Lower lobe of right lung (tissue), 2 donors: ENCODE measurements around the gene CEP131. TPM values are rescaled to one million over a fixed set of nuclear protein-coding genes. Genes with fewer than 3 reads are reported as not detected.

Experiments
- ATAC-seq, 2 donors: fragments of 200-7000 bp; cut with Tn5 transposase; one replicate each; pipeline ENCODE4 v1.9.1; 2020 to 2022; ENCODE audit warnings: mild to moderate bottlenecking in 2 of 2, moderate library complexity in 2 of 2
- DNase-seq: peaks from one replicate; pipeline ENCODE4 v3.0.0-alpha.2; 2020
- H3K27ac ChIP-seq: fragments of 200-600 bp; one replicate; pipeline ENCODE4 v1.8.0; 2022
- H3K27me3 ChIP-seq: fragments of 200-600 bp; one replicate; pipeline ENCODE4 v1.8.0; 2022; ENCODE audit warnings: low read depth
- H3K36me3 ChIP-seq: fragments of 200-600 bp; one replicate; pipeline ENCODE4 v1.8.0; 2022; ENCODE audit warnings: mild to moderate bottlenecking
- H3K4me1 ChIP-seq: fragments of 200-600 bp; one replicate; pipeline ENCODE4 v1.8.0; 2022
- H3K4me3 ChIP-seq: fragments of 200-600 bp; one replicate; pipeline ENCODE4 v1.8.0; 2022; ENCODE audit warnings: mild to moderate bottlenecking
- H3K9me3 ChIP-seq: fragments of 200-600 bp; one replicate; pipeline ENCODE4 v1.8.0; 2022
- intact Hi-C: fragments of 100-400 bp; cut with DNase I; formaldehyde crosslinking; loops from one replicate; pipeline ENCODE4 v1.11.0; 2022
- total RNA-seq: library from RNA; stranded (reverse); fragmentation: NEBNext Ultra II Directional; extraction: Animal tissue kit (Norgen Biotek cat#: 25700); gene quantifications from one replicate; pipeline ENCODE4 v1.2.1, GENCODE V29; 2021
- TF ChIP-seq, protein P1 (sequence below): fragments of 200-600 bp; IDR thresholded peaks from one replicate; pipeline ENCODE4 v1.8.0; 2022; ENCODE audit warnings: antibody characterized with exemption, mild to moderate bottlenecking
- donor health status: DM: no; HTN: yes; CAD: no; lungs with severe emphysema.

Gene CEP131
- total RNA-seq, 1 donor from 2014 or later, result 8.3 TPM

DNA sequence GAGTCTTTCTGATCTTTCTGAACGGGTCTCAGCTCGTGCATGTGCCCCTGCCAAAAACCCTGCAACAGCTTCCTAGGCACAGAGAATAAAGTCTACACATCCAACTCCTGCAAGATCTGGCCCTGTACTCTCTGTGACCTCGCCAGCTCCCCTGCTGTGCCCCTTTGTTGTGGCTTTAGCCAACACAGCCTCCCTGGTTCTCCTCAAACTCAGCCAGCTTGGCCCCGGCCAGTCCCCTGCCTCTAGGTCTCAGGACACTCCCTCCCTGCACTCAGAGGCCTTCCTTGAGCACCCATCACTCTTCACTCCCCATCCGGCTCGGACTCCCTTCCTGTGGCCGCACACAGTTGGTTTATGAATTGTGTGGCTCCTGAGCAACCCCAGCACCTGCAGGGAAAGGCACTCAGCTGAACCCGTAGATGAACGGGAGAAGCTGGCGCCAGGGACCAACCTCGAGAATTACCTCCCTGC is 1.4 kb downstream of the CEP131 start:
- ATAC-seq, result no peak
- no peaks in the 10 kb centered on the region for H3K27me3 ChIP-seq
- H3K36me3 ChIP-seq, result peaks cover 4% of the 10 kb centered on the region
- TF ChIP-seq, protein P1, sequence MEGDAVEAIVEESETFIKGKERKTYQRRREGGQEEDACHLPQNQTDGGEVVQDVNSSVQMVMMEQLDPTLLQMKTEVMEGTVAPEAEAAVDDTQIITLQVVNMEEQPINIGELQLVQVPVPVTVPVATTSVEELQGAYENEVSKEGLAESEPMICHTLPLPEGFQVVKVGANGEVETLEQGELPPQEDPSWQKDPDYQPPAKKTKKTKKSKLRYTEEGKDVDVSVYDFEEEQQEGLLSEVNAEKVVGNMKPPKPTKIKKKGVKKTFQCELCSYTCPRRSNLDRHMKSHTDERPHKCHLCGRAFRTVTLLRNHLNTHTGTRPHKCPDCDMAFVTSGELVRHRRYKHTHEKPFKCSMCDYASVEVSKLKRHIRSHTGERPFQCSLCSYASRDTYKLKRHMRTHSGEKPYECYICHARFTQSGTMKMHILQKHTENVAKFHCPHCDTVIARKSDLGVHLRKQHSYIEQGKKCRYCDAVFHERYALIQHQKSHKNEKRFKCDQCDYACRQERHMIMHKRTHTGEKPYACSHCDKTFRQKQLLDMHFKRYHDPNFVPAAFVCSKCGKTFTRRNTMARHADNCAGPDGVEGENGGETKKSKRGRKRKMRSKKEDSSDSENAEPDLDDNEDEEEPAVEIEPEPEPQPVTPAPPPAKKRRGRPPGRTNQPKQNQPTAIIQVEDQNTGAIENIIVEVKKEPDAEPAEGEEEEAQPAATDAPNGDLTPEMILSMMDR, result no peak
- no peak for DNase-seq
- H3K4me3 ChIP-seq, result no peak overlapping the region
- H3K9me3 ChIP-seq, result no peaks in the 10 kb centered on the region
- H3K27ac ChIP-seq, result no peak overlapping the region
- intact Hi-C loops, result no loop called here
- H3K4me1 ChIP-seq, result peaks cover 22% of the 10 kb centered on the region

DNA sequence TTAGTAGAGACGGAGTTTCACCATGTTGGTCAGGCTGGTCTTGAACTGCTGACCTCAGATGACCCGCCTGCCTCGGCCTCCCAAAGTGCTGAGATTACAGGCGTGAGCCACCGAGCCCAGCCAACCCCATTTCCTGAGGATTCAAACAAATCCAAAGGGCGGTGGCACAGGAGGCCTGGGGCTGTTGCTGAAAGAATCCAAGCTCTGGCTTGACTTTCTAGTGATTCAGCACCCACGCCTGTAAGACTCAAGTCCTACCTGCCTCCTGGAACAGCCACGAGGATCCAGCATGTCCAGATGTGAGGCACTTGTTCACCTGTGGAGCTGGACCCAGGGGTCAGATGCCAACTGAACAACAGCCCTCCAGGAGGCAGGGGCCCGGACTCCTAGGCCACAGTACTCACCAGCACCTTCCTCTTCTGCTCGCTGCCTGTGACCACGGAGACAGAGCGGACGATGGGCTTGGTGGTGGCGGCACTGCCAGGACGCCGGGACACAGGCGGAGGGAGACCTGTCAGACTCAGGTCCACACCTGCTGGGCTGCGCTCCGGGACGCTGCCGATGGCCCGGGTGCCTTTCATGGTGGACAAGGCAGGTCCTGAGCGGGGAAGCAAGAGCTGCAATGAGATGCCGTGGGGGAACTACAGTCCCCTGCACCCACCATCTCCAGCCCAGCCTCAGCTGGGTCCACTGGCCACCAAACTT is 3.1 kb downstream of the CEP131 start:
- ATAC-seq, result no peak
- Histone ChIP-seq H3K27ac (no peak overlapping the region), H3K36me3 (peaks cover 4% of the 10 kb centered on the region), H3K9me3 (no peaks in the 10 kb centered on the region), H3K27me3 (no peaks in the 10 kb centered on the region), H3K4me3 (no peak overlapping the region), H3K4me1 (peaks cover 22% of the 10 kb centered on the region)
- intact Hi-C loops, result no loop called here
- DNase-seq, result no peak
- TF ChIP-seq, protein P1, result no peak

DNA sequence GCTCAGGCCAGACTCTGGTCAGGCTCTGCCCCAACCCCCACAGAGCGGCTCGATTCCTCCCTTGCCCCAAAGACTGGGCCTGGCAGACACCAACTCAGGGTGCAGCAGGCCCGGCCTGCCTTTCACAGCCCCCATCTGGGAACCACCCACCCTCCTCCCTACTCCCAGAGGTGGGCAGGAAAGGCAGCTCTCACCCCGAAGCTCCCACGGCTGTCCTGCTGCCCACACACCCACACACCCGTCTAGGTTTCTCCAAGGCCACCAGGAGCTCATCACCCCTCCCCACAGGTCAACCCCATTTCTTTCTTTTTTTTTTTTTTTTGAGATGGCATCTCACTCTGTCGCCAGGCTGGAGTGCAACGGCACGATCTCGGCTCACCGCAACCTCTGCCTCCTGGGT is 3.8 kb downstream of the CEP131 start:
- H3K4me1 ChIP-seq, result peaks cover 22% of the 10 kb centered on the region
- H3K27me3 ChIP-seq, result no peaks in the 10 kb centered on the region
- TF ChIP-seq, protein P1, result no peak
- H3K36me3 ChIP-seq, result peaks cover 4% of the 10 kb centered on the region
- H3K9me3 ChIP-seq, result no peaks in the 10 kb centered on the region
- intact Hi-C loops, result no loop called here
- DNase-seq (no peak), ATAC-seq (no peak)
- no peak overlapping the region for H3K27ac ChIP-seq
- H3K4me3 ChIP-seq, result no peak overlapping the region

GRCh38 chr17:81218459-81218858 is 4.3 kb downstream of the CEP131 start:
- intact Hi-C loops, result no loop called here
- no peak for ATAC-seq
- peaks cover 4% of the 10 kb centered on the region for H3K36me3 ChIP-seq
- no peaks in the 10 kb centered on the region for H3K9me3 ChIP-seq
- H3K4me3 ChIP-seq, result no peak overlapping the region
- H3K4me1 ChIP-seq, result peaks cover 17% of the 10 kb centered on the region
- TF ChIP-seq, protein P1, result no peak
- DNase-seq, result no peak
- no peak overlapping the region for H3K27ac ChIP-seq
- H3K27me3 ChIP-seq, result no peaks in the 10 kb centered on the region

DNA sequence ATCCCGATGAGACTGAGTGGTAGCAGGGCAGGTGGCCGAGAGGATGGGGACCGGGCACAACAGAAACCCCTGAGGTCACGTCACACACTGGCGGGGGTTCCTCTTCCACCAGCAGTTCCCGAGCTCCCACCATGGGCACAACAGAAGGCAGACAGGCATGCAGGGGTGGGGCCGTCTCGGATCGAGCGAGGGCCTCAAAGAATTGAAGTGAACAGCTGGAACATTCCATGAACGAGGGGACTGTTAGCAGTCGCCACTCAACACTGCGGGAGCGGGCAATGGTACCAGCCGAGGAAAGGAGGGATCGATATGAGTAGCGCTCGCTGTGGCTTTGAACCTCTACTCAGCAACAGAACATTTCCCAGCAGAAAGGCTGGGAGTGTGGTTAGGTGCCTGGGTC is 5.3 kb downstream of the CEP131 start:
- Histone ChIP-seq H3K36me3 (peaks cover 4% of the 10 kb centered on the region), H3K9me3 (no peaks in the 10 kb centered on the region), H3K4me1 (peaks cover 14% of the 10 kb centered on the region), H3K27me3 (no peaks in the 10 kb centered on the region), H3K27ac (no peak overlapping the region), H3K4me3 (no peak overlapping the region)
- no peak for DNase-seq
- intact Hi-C loops, result no loop called here
- ATAC-seq, result no peak
- TF ChIP-seq, protein P1, result no peak
